ENCODE measurements around the gene KLHL12.

- TF ChIP-seq CTCF (IDR thresholded peaks at IDR 0.05 in 2 of 3, conservative IDR thresholded peaks at IDR 0.05 in 1 of 3; ENCODE audit: borderline replicate concordance in 1 of 3, insufficient read depth in 1 of 3, low read depth in 2 of 3, low read length in 2 of 3) (peak; percentile 49 to 93 (median 74); a peak in 5 of 6 replicates), EZH2 (IDR thresholded peaks at IDR 0.05) (no peak), EGR1 (IDR thresholded peaks at IDR 0.05; ENCODE audit: low read depth) (no peak), REST (IDR thresholded peaks at IDR 0.05; ENCODE audit: low read depth) (no peak), POLR2A (IDR thresholded peaks at IDR 0.05; ENCODE audit: borderline replicate concordance, extremely low read depth, insufficient read depth, insufficient read length) (no peak), YY1 (IDR thresholded peaks at IDR 0.05; ENCODE audit: extremely low read depth, insufficient replicate concordance, low read depth, low read length) (peak; percentile 51), SP1 (IDR thresholded peaks at IDR 0.05; ENCODE audit: low read depth) (no peak), SIN3A (IDR thresholded peaks at IDR 0.05; ENCODE audit: low read depth) (no peak), CBX3 (IDR thresholded peaks at IDR 0.05; ENCODE audit: low read depth) (no peak), POLR2AphosphoS5 (IDR thresholded peaks at IDR 0.05; ENCODE audit: low read depth, low read length) (no peak), EZH2phosphoT487 (IDR thresholded peaks at IDR 0.05; ENCODE audit: borderline replicate concordance) (no peak), MAX (IDR thresholded peaks at IDR 0.05) (no peak)
Observed at GRCh38 chr1:202968895-202969295, 41.9 kb upstream of the KLHL12 start.
